Ovary (tissue), 9 donors: Measurements from ENCODE around the gene ETAA1. TPM values are rescaled to one million over a fixed set of nuclear protein-coding genes. Genes with fewer than 3 reads are reported as not detected.

ENCODE experiments used
- DNase-seq, 5 donors: peaks; one replicate each; pipeline ENCODE4 v3.0.0-alpha.2; 2019 to 2020
- H3K27ac ChIP-seq, 2 donors: fragments of 200-600 bp; one replicate each; pipeline versions ENCODE4 v1.5.1 to v1.8.0; 2019 to 2022
- H3K27me3 ChIP-seq: fragments of 200-600 bp; one replicate; pipeline ENCODE4 v1.8.0; 2022
- H3K36me3 ChIP-seq: fragments of 200-600 bp; sonication (generic); one replicate; pipeline ENCODE4 v1.5.1; 2019
- H3K4me1 ChIP-seq: one replicate; pipeline ENCODE4 v1.8.1; 2013; ENCODE audit warnings: mild to moderate bottlenecking, moderate library complexity; ENCODE audit not compliant: insufficient read depth
- H3K4me3 ChIP-seq: fragments of 200-600 bp; sonication (generic); one replicate; pipeline ENCODE4 v1.5.1; 2017
- H3K9me3 ChIP-seq, 2 donors: fragments of 200-600 bp in 1 of 2; sonication (generic) in 1 of 2; one replicate each; pipeline versions ENCODE4 v1.5.1 to v1.8.1; 2013 to 2019; ENCODE audit warnings: mild to moderate bottlenecking in 1 of 2, moderate library complexity in 1 of 2
- EP300 ChIP-seq: sonication (generic); formaldehyde crosslinking; IDR thresholded peaks from one replicate; pipeline ENCODE4 v1.6.1; 2017; ENCODE audit warnings: antibody characterized with exemption
- POLR2A ChIP-seq: fragments of 450-650 bp; IDR thresholded peaks from one replicate; pipeline ENCODE4 v1.6.1; 2017; ENCODE audit warnings: antibody characterized with exemption, mild to moderate bottlenecking, moderate library complexity
- WGBS, 3 donors: extraction: QIAGEN DNeasy Blood & Tissue Kit in 1 of 3; methylation state at CpG; one replicate each; pipeline versions ENCODE4 v1.1.5 to v1.1.7; 2013 to 2017; 5-methylcytosine and 5-hydroxymethylcytosine counted together
- intact Hi-C, 4 donors: fragments of 100-400 bp; cut with DNase I; formaldehyde crosslinking; loops; one replicate each; pipeline versions ENCODE4 v1.11.0 to v1.15.1; 2022 to 2023
- polyA plus RNA-seq, 2 donors: library from polyadenylated mRNA; stranded (reverse); fragments of 200-250 nt in 1 of 2; fragments of 350-450 nt in 1 of 2; fragmentation: Illumina TruSeq in 1 of 2; extraction: RNeasy Lipid Tissue Mini Kit (QIAGEN cat#74804) in 1 of 2; gene quantifications; one replicate each; pipeline ENCODE4 v1.2.3, GENCODE V29; 2013 to 2014
- total RNA-seq, 7 donors: library from RNA; depleted of rRNA in 2 of 7; stranded (reverse); fragments of >200 nt in 2 of 7; fragmentation: NEBNext Ultra II Directional in 3 of 7; extraction: Animal tissue kit (Norgen Biotek cat#: 25700) in 3 of 7; gene quantifications; one replicate each; pipeline versions ENCODE4 v1.1.0 to v1.2.4, GENCODE V29; 2016 to 2023
- TF ChIP-seq, protein P1 (sequence below), 3 donors: fragments of 450-650 bp in 2 of 3; fragments of 200-600 bp in 1 of 3; IDR thresholded peaks; one replicate each; pipeline versions ENCODE4 v1.5.1 to v1.8.0; 2016 to 2022; ENCODE audit warnings: antibody characterized with exemption in 3 of 3, mild to moderate bottlenecking in 1 of 3
- donor health status: DM: no; HTN: no; CAD: no; lungs with moderate emphysema.
- donor health status: DM: no; HTN: no; CAD: no.
- donor health status: Bipolar disorder and iron deficiency.
- donor health status: DM: yes; HTN: yes; CAD: no.
- donor health status: DM: no; HTN: no; CAD: no.
- donor health status: DM: yes; HTN: yes; CAD: no.

The ETAA1 gene
- total and polyA plus RNA-seq, 9 donors: 8.8 to 22.7 (median 12.8) TPM

- Histone ChIP-seq H3K27me3 (no peaks in the 10 kb centered on the region), H3K36me3 (no peaks in the 10 kb centered on the region), H3K4me3 (no peak overlapping the region), H3K27ac (no peak overlapping the region), H3K9me3 (no peaks in the 10 kb centered on the region), H3K4me1 (no peaks in the 10 kb centered on the region)
- WGBS, 3 donors: 86 to 91% (median 88%) methylated on average over 4 of the region's 4 CpGs
- no peak for DNase-seq
- TF ChIP-seq EP300 (no peak), POLR2A (no peak)
- TF ChIP-seq, protein P1, sequence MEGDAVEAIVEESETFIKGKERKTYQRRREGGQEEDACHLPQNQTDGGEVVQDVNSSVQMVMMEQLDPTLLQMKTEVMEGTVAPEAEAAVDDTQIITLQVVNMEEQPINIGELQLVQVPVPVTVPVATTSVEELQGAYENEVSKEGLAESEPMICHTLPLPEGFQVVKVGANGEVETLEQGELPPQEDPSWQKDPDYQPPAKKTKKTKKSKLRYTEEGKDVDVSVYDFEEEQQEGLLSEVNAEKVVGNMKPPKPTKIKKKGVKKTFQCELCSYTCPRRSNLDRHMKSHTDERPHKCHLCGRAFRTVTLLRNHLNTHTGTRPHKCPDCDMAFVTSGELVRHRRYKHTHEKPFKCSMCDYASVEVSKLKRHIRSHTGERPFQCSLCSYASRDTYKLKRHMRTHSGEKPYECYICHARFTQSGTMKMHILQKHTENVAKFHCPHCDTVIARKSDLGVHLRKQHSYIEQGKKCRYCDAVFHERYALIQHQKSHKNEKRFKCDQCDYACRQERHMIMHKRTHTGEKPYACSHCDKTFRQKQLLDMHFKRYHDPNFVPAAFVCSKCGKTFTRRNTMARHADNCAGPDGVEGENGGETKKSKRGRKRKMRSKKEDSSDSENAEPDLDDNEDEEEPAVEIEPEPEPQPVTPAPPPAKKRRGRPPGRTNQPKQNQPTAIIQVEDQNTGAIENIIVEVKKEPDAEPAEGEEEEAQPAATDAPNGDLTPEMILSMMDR (IDR thresholded peaks at IDR 0.05): no peak
- intact Hi-C loops: no loop called here
Measured at GRCh38 chr2:67436221-67436620, 39.1 kb downstream of the ETAA1 start.

DNA sequence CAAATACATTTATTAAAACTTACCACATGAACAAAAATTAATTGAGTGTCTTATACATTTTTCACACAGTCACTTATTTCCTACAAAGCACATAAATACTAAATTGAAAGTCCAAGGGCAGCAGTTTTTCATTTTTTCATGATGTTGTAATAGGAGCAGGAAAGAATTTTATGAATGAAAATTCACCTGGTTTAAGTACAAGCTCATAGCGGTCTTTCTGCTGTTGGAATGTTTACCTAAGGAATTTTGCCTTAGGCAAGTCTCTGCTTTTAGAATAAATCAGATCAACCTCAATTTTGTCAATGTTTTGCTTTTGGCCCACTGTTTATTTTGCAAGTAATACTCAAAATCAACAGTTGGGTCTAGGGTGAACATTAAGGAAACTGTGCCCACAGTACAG lies 40.0 kb downstream of the ETAA1 start:
- intact Hi-C loops: no loop called here
- Histone ChIP-seq H3K27ac (no peak overlapping the region), H3K4me3 (no peak overlapping the region), H3K4me1 (no peaks in the 10 kb centered on the region), H3K9me3 (no peaks in the 10 kb centered on the region), H3K27me3 (no peaks in the 10 kb centered on the region), H3K36me3 (no peaks in the 10 kb centered on the region)
- TF ChIP-seq, protein P1 (IDR thresholded peaks at IDR 0.05): no peak
- TF ChIP-seq EP300 (no peak), POLR2A (no peak)
- 78 to 88% (median 86%) methylated on average over 1 of the region's 1 CpG for WGBS, 3 donors
- DNase-seq: no peak

- Histone ChIP-seq H3K27me3 (no peaks in the 10 kb centered on the region), H3K4me3 (no peak overlapping the region), H3K36me3 (no peaks in the 10 kb centered on the region), H3K27ac (no peak overlapping the region), H3K9me3 (no peaks in the 10 kb centered on the region), H3K4me1 (no peaks in the 10 kb centered on the region)
- intact Hi-C loops: no loop called here
- TF ChIP-seq, protein P1 (IDR thresholded peaks at IDR 0.05): no peak
- TF ChIP-seq EP300: no peak
- no peak for TF ChIP-seq POLR2A
- DNase-seq: no peak
- WGBS, 3 donors: 71 to 81% (median 80%) methylated on average over 2 of the region's 2 CpGs
Measured at GRCh38 chr2:67438337-67438736, 41.2 kb downstream of the ETAA1 start.

GRCh38 chr2:67445652-67446268 lies 48.6 kb downstream of the ETAA1 start:
- TF ChIP-seq EP300 (no peak), POLR2A (no peak)
- TF ChIP-seq, protein P1 (IDR thresholded peaks at IDR 0.05): no peak
- H3K4me1 ChIP-seq: no peaks in the 10 kb centered on the region
- no peaks in the 10 kb centered on the region for H3K27me3 ChIP-seq
- intact Hi-C loops: no loop called here
- WGBS, 3 donors: 77 to 86% (median 85%) methylated on average over 5 of the region's 5 CpGs
- H3K27ac ChIP-seq: no peak overlapping the region
- H3K36me3 ChIP-seq: no peaks in the 10 kb centered on the region
- no peaks in the 10 kb centered on the region for H3K9me3 ChIP-seq
- no peak overlapping the region for H3K4me3 ChIP-seq
- no peak for DNase-seq
